Left ventricle myocardium superior (tissue), 1 donor: ENCODE data around the gene TCF23. TPM values are rescaled to one million over a fixed set of nuclear protein-coding genes. Genes with fewer than 3 reads are reported as not detected.
"Not testable (repeated sequence)": the region's sequence is repeated elsewhere in the genome, so short reads cannot be mapped to it uniquely, and the experiment has no call there.

Source experiments
- ATAC-seq: fragments of 200-7000 bp; cut with Tn5 transposase; one replicate; pipeline ENCODE4 v1.9.1; 2020; ENCODE audit warnings: mild to moderate bottlenecking, moderate library complexity
- DNase-seq: peaks from one replicate; pipeline ENCODE4 v3.0.0-alpha.2; 2020
- intact Hi-C: fragments of 100-400 bp; cut with micrococcal nuclease; formaldehyde crosslinking; loops from one replicate; pipeline ENCODE4 v1.11.0; 2022
- long read RNA-seq: library from polyadenylated mRNA; unstranded; transcript quantifications from one replicate; pipeline ENCODE4 v2.0.0, GENCODE V29; 2021
- total RNA-seq: library from RNA; stranded (reverse); fragmentation: NEBNext Ultra II Directional; extraction: Animal tissue kit (Norgen Biotek cat#: 25700); gene quantifications from one replicate; pipeline ENCODE4 v1.2.1, GENCODE V29; 2021
- donor health status: DM: no; HTN: yes; CAD: no; lungs with severe emphysema.

The TCF23 gene
- total RNA-seq, result 0.10 TPM
- long read RNA-seq, result 0 reads

DNA sequence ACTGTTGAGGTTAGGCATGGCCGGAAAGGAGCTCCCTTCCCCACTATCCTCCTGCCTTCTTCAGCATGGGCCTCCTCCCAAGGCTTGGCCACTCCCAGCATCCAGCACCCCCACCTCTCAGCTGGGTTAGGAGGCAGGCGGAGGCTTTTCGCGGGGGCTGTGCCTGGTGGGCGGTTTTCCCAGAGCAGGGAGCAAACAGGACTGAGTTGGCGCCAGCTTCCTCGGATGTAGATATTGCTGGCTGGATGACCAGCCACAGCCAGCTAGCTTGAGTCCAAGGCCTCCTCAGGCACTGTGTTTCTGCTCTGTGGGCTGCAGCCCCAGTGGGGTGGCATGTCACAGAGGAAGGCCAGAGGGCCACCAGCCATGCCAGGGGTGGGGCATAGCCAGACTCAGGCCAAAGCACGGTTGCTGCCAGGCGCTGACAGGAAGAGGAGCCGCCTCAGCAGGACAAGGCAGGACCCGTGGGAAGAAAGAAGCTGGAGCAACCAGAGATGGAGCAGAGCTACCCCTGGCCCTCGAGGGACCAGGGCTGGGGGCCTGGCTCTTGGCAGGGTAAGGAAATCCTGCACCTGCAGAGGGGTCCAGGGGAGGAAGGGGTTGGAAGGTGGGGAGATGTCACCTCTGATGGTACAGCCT is at the start of gene TCF23:
TSS of gene TCF23 (plus strand) at position 204 of the 639 bp plus-strand sequence. CDS start at position 334, 130 bp downstream.
- intact Hi-C loops, result no loop called here
- DNase-seq (no peak), ATAC-seq (no peak)

DNA sequence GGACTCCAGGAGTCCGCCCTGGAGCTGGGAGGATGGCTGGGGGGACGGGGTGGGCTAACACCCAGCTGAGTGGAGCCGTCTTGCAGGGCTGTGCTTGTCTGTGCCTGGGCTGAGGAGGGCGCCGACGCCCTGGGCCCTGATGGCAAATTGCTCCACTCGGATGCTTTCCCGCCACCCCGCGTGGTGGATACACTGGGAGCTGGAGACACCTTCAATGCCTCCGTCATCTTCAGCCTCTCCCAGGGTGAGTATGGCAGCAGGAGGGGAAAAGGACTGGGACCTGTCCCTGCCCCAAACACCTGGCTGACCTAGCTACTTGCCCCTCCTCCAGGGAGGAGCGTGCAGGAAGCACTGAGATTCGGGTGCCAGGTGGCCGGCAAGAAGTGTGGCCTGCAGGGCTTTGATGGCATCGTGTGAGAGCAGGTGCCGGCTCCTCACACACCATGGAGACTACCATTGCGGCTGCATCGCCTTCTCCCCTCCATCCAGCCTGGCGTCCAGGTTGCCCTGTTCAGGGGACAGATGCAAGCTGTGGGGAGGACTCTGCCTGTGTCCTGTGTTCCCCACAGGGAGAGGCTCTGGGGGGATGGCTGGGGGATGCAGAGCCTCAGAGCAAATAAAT is 49.4 kb upstream of the TCF23 start:
- no peak for ATAC-seq
- intact Hi-C loops, result loop anchor here (10.0 kb wide), 2 partner anchors 85 to 185 kb away; partner anchors contain the start of gene TRIM54
- DNase-seq, result no peak

DNA sequence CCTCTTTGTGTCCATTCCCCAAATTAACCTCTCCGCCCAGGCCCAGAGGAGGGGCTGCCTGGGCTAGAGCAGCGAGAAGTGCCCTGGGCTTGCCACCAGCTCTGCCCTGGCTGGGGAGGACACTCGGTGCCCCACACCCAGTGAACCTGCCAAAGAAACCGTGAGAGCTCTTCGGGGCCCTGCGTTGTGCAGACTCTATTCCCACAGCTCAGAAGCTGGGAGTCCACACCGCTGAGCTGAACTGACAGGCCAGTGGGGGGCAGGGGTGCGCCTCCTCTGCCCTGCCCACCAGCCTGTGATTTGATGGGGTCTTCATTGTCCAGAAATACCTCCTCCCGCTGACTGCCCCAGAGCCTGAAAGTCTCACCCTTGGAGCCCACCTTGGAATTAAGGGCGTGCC is 48.8 kb upstream of the TCF23 start:
- intact Hi-C loops, result no loop called here
- DNase-seq, result no peak
- no peak for ATAC-seq

DNA sequence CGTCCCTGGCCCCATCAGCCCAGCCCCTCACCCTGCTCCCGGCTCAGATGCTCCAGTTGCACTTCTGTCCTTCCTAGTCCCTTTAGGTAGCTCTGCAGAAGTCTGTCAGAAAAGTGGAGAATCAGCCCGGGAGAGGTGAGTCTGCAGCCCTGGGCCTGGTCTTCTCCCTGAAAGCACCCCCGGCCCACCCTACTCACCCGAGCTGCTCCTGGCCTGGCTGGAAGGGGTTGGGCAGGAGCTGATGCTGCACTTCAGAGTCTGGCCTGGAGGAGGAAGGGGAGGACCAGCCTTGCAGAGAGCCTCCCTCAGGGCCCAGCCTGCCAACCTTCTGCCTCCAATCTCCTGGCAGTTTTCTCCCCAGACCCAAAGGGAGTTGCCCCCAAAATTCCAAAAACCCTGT is 46.5 kb upstream of the TCF23 start:
- DNase-seq (no peak), ATAC-seq (no peak)
- intact Hi-C loops, result no loop called here

DNA sequence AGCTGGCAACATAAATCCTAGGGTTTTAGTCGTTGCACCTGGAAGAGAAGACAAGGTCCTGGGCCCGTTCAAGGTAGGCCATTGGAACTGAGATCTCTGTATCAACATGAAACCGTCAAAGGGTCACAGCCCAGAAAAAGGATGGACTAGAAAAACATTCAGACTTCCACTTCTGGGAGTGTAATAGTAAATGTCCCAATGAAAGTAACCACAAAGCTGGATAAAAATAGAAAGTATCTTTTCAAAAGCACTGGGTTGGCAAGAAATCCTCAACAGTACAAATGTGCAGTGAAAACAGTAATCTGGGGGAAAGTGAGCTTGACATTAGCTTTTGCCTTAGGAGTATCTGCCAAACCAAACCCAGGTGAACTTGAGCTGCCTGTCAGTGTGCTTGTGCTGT is 42.8 kb upstream of the TCF23 start:
- ATAC-seq, result no peak
- intact Hi-C loops, result no loop called here
- DNase-seq, result no peak

DNA sequence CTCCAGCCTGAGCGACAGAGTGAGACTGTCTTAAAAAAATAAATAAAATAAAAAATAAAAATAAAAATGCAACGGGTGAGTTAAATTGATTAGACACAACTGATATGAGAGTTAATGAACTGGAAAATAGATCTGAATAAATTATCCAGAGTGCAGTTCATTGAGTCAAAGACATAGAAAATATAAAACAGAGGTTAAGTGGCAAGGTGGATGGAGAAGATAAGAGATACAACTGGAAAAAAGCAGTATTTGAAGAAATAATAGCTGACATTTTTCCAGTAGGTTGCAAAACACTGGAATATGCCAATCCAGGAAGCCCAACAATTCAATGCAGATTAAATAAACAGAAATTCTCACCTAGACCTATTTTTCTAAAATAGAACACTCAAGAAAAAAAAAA is 40.6 kb upstream of the TCF23 start:
- intact Hi-C loops, result no loop called here
- DNase-seq, result no peak
- ATAC-seq, result no peak

DNA sequence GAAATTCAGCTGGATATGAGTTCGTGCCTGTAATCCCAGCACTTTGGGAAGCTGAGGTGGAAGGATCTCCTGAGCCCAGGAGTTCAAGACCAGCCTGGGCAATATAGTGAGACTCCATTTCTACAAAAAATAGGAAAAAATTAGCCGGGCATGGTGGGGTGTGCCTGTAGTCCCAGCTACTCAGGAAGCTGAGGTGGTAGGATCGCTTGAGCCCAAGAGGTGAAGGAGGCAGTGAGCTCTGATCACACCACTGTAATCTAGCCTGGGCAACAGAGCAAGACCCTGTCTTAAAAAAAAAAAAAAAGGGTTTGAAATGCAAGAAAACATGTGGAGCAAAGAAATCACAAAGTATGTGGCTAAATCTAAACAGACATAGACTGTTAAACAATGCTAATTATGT is 39.7 kb upstream of the TCF23 start:
- intact Hi-C loops, result no loop called here
- no peak for DNase-seq
- no peak for ATAC-seq

DNA sequence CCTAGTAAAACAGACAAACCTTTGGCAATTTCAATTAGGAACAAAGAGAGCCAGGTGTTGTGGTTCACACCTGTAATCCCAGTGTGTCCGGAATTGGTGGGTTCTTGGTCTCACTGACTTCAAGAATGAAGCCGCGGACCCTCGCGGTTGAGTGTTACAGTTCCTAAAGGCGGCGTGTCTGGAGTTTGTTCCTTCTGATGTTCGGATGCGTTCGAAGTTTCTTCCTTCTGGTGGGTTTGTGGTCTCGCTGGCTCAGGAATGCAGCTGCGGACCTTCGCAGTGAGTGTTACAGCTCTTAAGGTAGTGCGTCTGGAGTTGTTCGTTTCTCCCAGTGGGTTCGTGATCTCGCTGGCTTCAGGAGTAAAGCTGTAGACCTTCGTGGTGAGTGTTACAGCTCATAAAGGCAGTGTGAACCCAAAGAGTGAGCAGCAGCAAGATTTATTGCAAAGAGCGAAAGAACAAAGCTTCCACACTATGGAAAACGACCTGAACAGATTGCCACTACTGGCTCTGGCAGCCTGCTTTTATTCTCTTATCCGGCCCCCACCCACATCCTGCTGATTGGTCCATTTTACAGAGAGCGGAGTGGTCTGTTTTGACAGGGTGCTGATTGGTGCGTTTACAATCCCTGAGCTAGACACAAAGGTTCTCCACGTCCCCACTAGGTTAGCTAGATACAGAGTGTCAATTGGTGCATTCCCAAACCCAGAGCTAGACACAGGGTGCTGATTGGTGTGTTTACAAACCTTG is 38.0 kb upstream of the TCF23 start:
- ATAC-seq, intact Hi-C loops, DNase-seq: not testable (repeated sequence)

DNA sequence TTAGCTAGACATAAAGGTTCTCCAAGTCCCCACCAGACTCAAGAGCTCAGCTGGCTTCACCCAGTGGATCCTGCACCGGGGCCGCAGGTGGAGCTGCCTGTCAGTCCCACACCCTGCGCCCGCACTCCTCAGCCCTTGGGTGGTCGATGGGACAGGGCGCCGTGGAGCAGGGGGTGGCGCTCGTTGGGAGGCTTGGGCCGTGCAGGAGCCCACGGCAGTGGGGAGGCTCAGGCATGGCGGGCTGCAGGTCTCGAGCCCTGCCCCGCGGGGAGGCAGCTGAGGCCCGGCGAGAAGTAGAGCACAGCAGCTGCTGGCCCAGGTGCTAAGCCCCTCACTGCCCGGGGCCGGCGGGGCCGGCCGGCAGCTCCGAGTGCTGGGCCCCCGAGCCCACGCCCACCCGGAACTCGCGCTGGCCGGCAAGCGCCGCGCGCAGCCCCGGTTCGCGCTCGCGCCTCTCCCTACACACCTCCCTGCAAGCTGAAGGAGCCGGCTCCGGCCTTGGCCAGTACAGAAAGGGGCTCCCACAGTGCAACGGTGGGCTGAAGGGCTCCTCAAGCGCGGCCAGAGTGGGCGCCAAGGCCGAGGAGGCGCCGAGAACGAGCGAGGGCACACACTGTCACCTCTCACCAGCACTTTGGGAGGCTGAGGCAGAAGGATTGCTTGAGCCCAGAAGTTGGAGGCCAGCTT is 37.3 kb upstream of the TCF23 start:
- ATAC-seq, intact Hi-C loops, DNase-seq: not testable (repeated sequence)

DNA sequence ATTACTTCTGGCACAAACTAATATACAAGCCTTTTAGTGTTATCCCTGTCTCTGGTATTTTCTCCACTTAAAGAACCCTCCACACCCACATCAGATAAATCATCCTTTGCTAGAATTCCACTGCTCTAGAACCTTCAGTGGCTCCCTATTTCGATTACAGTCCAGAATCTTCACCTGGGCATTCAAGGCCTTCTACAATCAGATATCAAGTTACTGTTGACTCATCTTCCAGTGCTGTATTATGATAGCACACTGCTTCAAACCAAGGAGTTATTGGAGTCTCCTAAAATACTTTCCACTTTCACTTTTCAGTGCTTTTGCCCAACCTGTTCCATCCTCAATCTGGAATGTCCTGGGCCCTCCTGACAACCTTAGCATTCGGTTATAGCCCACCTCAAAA is 33.3 kb upstream of the TCF23 start:
- ATAC-seq, result no peak
- no peak for DNase-seq
- intact Hi-C loops, result no loop called here

DNA sequence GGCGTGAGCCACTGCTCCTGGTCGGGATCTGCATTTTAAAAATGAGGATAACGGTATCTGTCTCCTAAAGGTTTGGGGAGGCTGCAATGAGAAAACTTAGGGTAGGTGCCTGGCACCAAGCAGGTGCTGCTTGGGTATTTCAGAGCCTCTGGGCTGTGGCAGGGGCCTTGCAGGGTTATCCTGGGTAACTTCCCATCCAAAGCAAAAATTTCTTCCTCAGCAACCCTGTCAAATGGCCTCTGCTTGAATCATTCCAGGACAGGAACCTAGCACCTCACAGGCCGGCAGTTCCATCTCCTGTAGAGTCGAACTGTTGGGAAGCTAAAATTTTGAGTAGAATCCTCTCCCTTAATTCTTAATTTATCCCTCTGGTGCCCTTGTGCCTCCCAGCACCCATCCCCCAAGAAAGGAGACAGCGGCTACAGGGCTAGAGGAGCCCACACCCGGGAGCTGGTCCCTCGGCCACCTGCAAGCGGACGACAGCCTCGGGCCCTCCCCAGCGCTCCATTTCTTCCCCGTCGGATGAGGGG is 30.7 kb upstream of the TCF23 start:
- intact Hi-C loops, result no loop called here
- DNase-seq (no peak), ATAC-seq (no peak)

DNA sequence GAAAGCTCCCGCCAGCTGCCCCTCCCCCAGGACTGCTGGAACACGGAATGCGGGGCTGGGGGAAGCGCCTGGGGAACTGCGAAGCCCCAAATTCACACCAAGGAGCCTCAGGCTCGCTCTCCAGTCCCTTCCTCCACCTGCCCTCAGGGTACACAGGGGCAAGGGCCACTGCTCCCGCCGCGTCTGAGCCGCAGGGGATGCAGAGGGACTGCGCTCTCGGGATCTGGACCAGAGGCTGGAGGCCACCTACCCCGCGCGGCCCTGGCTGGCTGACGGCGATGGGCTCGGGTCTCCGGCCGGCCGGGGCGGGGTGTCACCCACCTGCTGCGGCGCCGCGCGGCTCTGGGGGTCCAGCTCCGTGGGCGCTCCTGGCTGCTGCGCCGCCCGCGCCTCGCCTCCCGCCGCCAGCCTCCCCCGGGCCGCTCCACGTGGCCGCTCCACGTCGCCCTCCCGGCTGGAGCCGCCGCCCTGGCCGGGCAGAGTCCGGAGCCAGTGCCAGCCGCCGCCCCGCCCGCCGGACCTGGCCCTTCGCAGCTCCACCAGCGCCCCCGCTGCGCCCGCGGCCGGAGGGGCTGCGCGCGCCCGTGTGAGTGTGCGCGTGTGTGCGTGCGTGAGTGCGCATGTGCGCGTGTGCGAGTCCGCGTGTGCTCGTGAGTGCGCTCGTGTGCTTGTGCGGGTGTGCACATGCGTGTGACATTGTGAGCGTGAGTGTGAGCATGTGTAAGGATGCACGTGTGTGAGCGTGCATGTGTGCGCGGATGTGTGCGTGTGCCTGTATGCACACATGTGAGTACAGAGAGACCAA is 30.1 kb upstream of the TCF23 start, which contains the start of gene CGREF1:
TSS of gene CGREF1 (minus strand) at position 604 of the 805 bp plus-strand sequence. CDS start 14,762 bp downstream, outside the sequence.
- ATAC-seq, result no peak
- DNase-seq, result no peak
- intact Hi-C loops, result no loop called here

DNA sequence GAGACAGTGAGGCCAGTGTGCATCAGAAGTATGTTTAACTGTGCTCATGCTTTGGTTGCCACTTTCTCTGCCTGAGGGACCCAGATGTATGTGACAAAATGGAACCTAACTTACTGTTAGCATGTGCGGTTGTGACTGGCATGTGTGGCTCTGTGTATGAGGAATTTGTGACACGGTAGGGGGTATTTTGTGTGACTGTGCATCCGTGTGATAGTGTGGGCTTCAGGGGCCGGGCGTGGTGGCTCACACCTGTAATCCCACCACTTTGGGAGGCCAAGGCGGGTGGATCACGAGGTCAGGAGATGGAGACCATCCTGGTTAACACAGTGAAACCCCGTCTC is 29.5 kb upstream of the TCF23 start:
- intact Hi-C loops, ATAC-seq, DNase-seq: not testable (repeated sequence)

DNA sequence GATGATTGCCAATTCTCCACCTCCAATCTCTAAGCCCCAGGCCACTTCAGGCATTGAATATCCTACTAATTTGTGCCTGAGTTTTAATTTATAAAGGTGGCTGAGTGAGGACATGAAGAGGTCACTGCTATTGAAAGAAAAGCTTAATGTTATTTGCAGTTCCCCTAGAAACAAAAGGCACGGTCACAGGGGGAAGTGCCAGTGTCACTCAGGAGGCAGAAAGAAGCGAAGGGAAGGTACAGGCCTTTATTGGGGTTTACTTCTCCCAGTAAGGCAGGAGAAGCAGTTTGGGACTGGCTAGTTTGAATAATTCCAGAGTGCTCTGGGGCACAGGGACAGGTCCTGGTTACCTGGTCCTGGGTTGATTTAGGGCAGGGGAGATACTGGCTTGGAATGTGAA is 26.9 kb upstream of the TCF23 start:
- intact Hi-C loops, result no loop called here
- ATAC-seq (no peak), DNase-seq (no peak)

DNA sequence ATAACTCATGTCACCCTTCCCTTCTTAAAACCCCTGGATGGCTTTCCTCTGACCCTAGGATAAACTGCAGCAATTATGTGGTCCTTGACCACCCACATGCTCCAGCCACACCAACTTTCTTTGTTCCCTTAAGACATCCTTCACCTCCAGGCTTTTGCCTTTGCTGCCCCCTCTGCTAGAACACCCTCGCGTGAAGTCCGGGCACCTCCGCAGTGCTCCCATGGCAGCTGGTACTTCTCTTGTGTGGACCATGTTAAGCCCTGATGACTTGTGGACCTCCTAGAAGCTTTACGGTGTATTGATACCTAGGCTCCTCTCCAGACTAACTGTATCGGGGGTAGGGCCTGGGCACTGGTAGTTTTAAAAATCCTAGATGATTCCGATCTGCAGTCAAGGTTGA is 26.0 kb upstream of the TCF23 start:
- ATAC-seq (no peak), DNase-seq (no peak)
- intact Hi-C loops, result no loop called here

DNA sequence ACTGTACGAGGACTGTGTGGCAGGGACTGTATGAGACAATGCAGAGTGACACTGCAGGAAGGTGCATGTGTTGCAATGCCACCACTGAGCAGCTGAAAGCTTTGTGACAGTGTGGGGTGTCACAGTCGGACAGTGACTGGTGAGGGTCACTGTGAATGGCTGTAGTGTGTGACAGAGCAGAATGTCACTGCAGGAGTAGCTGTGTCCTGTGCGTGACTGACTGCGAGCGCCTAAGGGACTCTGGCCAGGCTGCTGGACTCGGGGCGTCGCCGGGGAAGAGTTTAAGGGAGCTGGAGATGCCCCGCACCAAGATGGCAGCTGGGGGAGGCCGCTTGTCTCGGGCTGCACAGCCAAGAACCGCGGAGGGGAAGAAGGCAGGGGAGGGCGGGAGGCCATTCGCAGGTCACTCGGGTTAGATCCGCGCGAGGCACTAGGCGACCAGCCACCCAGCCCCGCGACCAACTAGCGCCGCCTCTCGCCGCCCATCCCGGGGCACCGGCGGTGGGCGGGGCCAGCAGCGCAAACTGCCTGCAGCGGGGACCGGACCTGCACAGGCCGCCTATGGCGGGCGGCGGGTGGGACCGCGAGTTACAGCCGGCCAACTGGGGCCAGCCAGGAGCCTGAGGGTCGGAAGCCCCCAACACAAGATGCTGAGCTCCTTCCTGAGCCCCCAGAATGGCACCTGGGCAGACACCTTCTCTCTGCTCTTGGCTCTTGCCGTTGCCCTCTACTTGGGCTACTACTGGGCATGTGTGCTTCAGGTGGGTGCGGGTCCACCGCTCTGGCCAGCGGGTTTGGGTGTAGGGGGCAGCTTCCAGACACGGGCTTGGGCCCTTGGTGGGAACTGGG is 25.3 kb upstream of the TCF23 start, which contains the start of gene ABHD1:
TSS of gene ABHD1 (plus strand) at position 514 of the 849 bp plus-strand sequence. CDS start at position 648, 134 bp downstream.
- peak; percentile 88 for DNase-seq
- intact Hi-C loops, result no loop called here

DNA sequence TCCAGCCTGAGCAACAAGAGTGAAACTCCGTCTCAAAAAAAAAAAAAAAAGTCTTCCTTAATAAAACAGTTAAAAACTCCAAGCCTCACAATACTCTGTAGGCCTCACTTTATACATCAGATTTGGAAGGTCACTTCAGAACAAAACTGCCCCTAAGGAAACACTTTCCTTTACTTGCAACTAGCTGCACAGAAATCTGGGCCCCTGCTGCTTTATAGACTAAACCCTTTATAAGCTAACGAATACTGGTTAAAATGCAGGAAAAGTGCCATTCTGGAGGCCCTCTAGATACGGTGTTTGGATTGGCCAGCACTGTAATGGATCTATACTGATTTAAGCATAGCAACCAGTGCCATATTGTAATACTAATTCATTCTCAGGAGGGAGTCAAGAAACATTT is 23.7 kb upstream of the TCF23 start:
- intact Hi-C loops, result no loop called here
- ATAC-seq (no peak), DNase-seq (no peak)

More for the DNA sequence above, 25.3 kb upstream of the TCF23 start, which contains the start of gene ABHD1:
- peak; percentile 92 for ATAC-seq

DNA sequence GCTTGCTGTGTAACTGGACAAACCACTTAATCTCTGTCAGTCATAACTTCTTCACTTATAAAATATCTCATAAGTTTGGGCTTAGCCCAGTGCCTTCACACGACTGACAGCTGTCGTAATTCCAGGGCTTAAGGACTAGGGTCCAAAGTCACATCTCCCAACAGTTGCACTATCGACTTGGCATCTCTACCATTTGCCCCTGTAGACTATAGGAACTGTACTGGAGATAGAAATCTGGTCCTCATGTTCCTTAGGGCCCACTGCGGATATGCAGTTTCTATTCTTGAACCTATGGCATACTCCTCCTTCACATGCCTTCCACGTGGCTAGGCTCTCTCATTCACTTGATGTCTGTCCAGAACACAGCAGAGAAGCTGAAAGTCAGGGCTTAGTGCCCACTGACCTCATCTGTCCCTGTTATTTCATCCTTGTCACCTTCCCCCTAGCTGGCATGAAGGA is 22.5 kb upstream of the TCF23 start:
- no peak for DNase-seq
- intact Hi-C loops, result no loop called here

More for the DNA sequence above, 22.5 kb upstream of the TCF23 start:
- ATAC-seq, result peak; percentile 57
